Measurements from ENCODE around the gene NRIP3.
"Not testable (repeated sequence)": the region's sequence is repeated elsewhere in the genome, so short reads cannot be mapped to it uniquely, and the experiment has no call there.

The NRIP3 gene

GRCh38 chr11:9014826-9015225 is 11.0 kb upstream of the NRIP3 start:
- H3K27ac ChIP-seq (ENCODE audit: low read depth, low read length), result no peak overlapping the region
- no peaks in the 10 kb centered on the region for H3K79me2 ChIP-seq (ENCODE audit: control insufficient read depth, low read length)
- H3K27me3 ChIP-seq (ENCODE audit: control insufficient read depth, low read length), result no peaks in the 10 kb centered on the region
- no peaks in the 10 kb centered on the region for H3K9me3 ChIP-seq (ENCODE audit: control insufficient read depth, insufficient read depth, low read length)
- H3K4me2 ChIP-seq (ENCODE audit: low read length), result no peak overlapping the region
- peaks cover 10% of the 10 kb centered on the region for H3K4me1 ChIP-seq (ENCODE audit: control insufficient read depth, low read length)
- no peak overlapping the region for H3K4me3 ChIP-seq (ENCODE audit: low read length)
- H3K36me3 ChIP-seq (ENCODE audit: control insufficient read depth, low read length), result no peaks in the 10 kb centered on the region
- H3F3A ChIP-seq (ENCODE audit: control insufficient read depth, insufficient read depth), result no peaks in the 10 kb centered on the region
- TF ChIP-seq EZH2phosphoT487 (IDR thresholded peaks at IDR 0.05; ENCODE audit: borderline replicate concordance, low read length), result no peak
- TF ChIP-seq CTCF (IDR thresholded peaks at IDR 0.05; ENCODE audit: low read depth, low read length, poor library complexity, severe bottlenecking), result no peak
- no peaks in the 10 kb centered on the region for H4K20me1 ChIP-seq (ENCODE audit: control insufficient read depth, insufficient read depth, low read depth, low read length)
- no peaks in the 10 kb centered on the region for H3K9me2 ChIP-seq (replicated peaks; ENCODE audit: control insufficient read depth, low read length)

GRCh38 chr11:9013373-9013772 is 9.6 kb upstream of the NRIP3 start:
- no peak overlapping the region for H3K4me3 ChIP-seq (ENCODE audit: low read length)
- TF ChIP-seq EZH2phosphoT487 (IDR thresholded peaks at IDR 0.05; ENCODE audit: borderline replicate concordance, low read length) (no peak), CTCF (IDR thresholded peaks at IDR 0.05; ENCODE audit: low read depth, low read length, poor library complexity, severe bottlenecking) (no peak)
- H3K4me2 ChIP-seq (ENCODE audit: low read length), result no peak overlapping the region
- H3K36me3 ChIP-seq (ENCODE audit: control insufficient read depth, low read length), result no peaks in the 10 kb centered on the region
- no peaks in the 10 kb centered on the region for H3K9me3 ChIP-seq (ENCODE audit: control insufficient read depth, insufficient read depth, low read length)
- H3F3A ChIP-seq (ENCODE audit: control insufficient read depth, insufficient read depth), result no peaks in the 10 kb centered on the region
- no peaks in the 10 kb centered on the region for H4K20me1 ChIP-seq (ENCODE audit: control insufficient read depth, insufficient read depth, low read depth, low read length)
- H3K27ac ChIP-seq (ENCODE audit: low read depth, low read length), result no peak overlapping the region
- peaks cover 10% of the 10 kb centered on the region for H3K4me1 ChIP-seq (ENCODE audit: control insufficient read depth, low read length)
- H3K79me2 ChIP-seq (ENCODE audit: control insufficient read depth, low read length), result no peaks in the 10 kb centered on the region
- no peaks in the 10 kb centered on the region for H3K9me2 ChIP-seq (replicated peaks; ENCODE audit: control insufficient read depth, low read length)
- no peaks in the 10 kb centered on the region for H3K27me3 ChIP-seq (ENCODE audit: control insufficient read depth, low read length)

- H4K20me1 ChIP-seq (ENCODE audit: control insufficient read depth, insufficient read depth, low read depth, low read length); H3K9me2 ChIP-seq (replicated peaks; ENCODE audit: control insufficient read depth, low read length); H3K36me3 ChIP-seq (ENCODE audit: control insufficient read depth, low read length); H3K79me2 ChIP-seq (ENCODE audit: control insufficient read depth, low read length); H3K4me2 ChIP-seq (ENCODE audit: low read length); H3K4me3 ChIP-seq (ENCODE audit: low read length); H3K4me1 ChIP-seq (ENCODE audit: control insufficient read depth, low read length); H3K27ac ChIP-seq (ENCODE audit: low read depth, low read length); H3K27me3 ChIP-seq (ENCODE audit: control insufficient read depth, low read length); H3F3A ChIP-seq (ENCODE audit: control insufficient read depth, insufficient read depth); H3K9me3 ChIP-seq (ENCODE audit: control insufficient read depth, insufficient read depth, low read length): not testable (repeated sequence)
These were observed 5.7 kb upstream of the NRIP3 start for GRCh38 chr11:9009538-9009937.

GRCh38 chr11:9008661-9009060 is 4.9 kb upstream of the NRIP3 start:
- Histone ChIP-seq H3F3A (ENCODE audit: control insufficient read depth, insufficient read depth) (no peaks in the 10 kb centered on the region), H3K79me2 (ENCODE audit: control insufficient read depth, low read length) (no peaks in the 10 kb centered on the region), H3K9me3 (ENCODE audit: control insufficient read depth, insufficient read depth, low read length) (no peaks in the 10 kb centered on the region), H4K20me1 (ENCODE audit: control insufficient read depth, insufficient read depth, low read depth, low read length) (no peaks in the 10 kb centered on the region), H3K4me3 (ENCODE audit: low read length) (no peak overlapping the region), H3K4me1 (ENCODE audit: control insufficient read depth, low read length) (no peaks in the 10 kb centered on the region), H3K4me2 (ENCODE audit: low read length) (no peak overlapping the region), H3K27ac (ENCODE audit: low read depth, low read length) (no peak overlapping the region), H3K27me3 (ENCODE audit: control insufficient read depth, low read length) (no peaks in the 10 kb centered on the region), H3K36me3 (ENCODE audit: control insufficient read depth, low read length) (no peaks in the 10 kb centered on the region), H3K9me2 (replicated peaks; ENCODE audit: control insufficient read depth, low read length) (no peaks in the 10 kb centered on the region)
- TF ChIP-seq EZH2phosphoT487 (IDR thresholded peaks at IDR 0.05; ENCODE audit: borderline replicate concordance, low read length) (no peak), CTCF (IDR thresholded peaks at IDR 0.05; ENCODE audit: low read depth, low read length, poor library complexity, severe bottlenecking) (no peak)

All from DOHH2 (cell line).